Measurements from ENCODE around the gene NXPH2. TPM values are rescaled to one million over a fixed set of nuclear protein-coding genes. Genes with fewer than 3 reads are reported as not detected.
A peak's percentile ranks its signal among the peaks of the same experiment; 100 is the strongest.

Gene NXPH2
- total and polyA plus RNA-seq, 2 of the 13 experiments (the other 11 are each of a cell fraction or from before 2014, with no cell fraction given), result not detected

DNA sequence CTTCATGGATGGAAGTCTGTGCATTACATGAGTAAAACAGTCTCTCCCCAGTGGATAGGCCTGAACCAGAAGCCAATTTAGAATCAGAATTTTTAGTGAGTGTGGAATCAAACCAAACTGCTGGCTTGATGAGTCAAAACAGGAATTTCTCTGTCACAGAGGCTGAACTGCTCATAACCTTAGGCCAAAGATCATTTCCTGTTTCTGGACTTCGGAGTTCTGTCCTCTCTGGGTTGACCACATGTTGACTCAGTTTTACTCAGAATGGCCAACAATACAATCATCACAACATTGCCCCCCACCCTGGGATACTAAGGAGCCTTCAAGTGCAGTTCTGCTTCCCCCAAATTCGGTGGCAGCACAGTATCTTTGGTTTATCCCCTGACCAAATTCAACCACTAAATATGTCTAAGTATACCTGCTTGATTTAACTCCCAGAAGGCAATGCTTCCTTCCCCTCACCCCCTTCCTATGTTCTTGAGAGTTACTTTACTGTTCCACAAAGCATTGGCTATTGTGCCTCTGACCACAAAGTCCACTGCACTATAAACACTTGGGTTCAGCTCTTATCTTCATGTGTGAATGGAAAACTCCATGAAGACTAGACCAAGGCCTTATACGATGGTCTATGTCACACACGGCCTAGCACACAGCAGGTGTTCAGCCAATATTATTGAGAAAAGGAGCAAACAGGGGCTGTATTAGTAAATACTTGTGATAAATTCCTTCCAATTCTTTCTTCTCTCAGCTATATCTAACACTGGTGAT, 67.8 kb downstream of the NXPH2 start (continued):
- TF ChIP-seq, protein P1, sequence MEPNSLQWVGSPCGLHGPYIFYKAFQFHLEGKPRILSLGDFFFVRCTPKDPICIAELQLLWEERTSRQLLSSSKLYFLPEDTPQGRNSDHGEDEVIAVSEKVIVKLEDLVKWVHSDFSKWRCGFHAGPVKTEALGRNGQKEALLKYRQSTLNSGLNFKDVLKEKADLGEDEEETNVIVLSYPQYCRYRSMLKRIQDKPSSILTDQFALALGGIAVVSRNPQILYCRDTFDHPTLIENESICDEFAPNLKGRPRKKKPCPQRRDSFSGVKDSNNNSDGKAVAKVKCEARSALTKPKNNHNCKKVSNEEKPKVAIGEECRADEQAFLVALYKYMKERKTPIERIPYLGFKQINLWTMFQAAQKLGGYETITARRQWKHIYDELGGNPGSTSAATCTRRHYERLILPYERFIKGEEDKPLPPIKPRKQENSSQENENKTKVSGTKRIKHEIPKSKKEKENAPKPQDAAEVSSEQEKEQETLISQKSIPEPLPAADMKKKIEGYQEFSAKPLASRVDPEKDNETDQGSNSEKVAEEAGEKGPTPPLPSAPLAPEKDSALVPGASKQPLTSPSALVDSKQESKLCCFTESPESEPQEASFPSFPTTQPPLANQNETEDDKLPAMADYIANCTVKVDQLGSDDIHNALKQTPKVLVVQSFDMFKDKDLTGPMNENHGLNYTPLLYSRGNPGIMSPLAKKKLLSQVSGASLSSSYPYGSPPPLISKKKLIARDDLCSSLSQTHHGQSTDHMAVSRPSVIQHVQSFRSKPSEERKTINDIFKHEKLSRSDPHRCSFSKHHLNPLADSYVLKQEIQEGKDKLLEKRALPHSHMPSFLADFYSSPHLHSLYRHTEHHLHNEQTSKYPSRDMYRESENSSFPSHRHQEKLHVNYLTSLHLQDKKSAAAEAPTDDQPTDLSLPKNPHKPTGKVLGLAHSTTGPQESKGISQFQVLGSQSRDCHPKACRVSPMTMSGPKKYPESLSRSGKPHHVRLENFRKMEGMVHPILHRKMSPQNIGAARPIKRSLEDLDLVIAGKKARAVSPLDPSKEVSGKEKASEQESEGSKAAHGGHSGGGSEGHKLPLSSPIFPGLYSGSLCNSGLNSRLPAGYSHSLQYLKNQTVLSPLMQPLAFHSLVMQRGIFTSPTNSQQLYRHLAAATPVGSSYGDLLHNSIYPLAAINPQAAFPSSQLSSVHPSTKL (CRISPR knock-in tag; IDR thresholded peaks at IDR 0.05), result peak; percentile 48; the same call in 1 of the 2 replicates
- TF ChIP-seq POLR2AphosphoS5 (IDR thresholded peaks at IDR 0.05; ENCODE audit: low read depth, low read length), result no peak
- TF ChIP-seq ZNF720 (CRISPR knock-in tag; IDR thresholded peaks at IDR 0.05), result no peak
- TF ChIP-seq, protein P2, sequence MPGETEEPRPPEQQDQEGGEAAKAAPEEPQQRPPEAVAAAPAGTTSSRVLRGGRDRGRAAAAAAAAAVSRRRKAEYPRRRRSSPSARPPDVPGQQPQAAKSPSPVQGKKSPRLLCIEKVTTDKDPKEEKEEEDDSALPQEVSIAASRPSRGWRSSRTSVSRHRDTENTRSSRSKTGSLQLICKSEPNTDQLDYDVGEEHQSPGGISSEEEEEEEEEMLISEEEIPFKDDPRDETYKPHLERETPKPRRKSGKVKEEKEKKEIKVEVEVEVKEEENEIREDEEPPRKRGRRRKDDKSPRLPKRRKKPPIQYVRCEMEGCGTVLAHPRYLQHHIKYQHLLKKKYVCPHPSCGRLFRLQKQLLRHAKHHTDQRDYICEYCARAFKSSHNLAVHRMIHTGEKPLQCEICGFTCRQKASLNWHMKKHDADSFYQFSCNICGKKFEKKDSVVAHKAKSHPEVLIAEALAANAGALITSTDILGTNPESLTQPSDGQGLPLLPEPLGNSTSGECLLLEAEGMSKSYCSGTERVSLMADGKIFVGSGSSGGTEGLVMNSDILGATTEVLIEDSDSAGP (CRISPR knock-in tag; IDR thresholded peaks at IDR 0.05; ENCODE audit: borderline replicate concordance), result no peak
- peak; percentile 58; the same call in 1 of the 2 replicates for TF ChIP-seq GABPB1 (CRISPR knock-in tag; IDR thresholded peaks at IDR 0.05)
- no peak for TF ChIP-seq SMYD3 (CRISPR knock-in tag; IDR thresholded peaks at IDR 0.05)
- TF ChIP-seq SAP130 (CRISPR knock-in tag; IDR thresholded peaks at IDR 0.05; ENCODE audit: low read depth), result peak; percentile 29
- TF ChIP-seq, protein P3, sequence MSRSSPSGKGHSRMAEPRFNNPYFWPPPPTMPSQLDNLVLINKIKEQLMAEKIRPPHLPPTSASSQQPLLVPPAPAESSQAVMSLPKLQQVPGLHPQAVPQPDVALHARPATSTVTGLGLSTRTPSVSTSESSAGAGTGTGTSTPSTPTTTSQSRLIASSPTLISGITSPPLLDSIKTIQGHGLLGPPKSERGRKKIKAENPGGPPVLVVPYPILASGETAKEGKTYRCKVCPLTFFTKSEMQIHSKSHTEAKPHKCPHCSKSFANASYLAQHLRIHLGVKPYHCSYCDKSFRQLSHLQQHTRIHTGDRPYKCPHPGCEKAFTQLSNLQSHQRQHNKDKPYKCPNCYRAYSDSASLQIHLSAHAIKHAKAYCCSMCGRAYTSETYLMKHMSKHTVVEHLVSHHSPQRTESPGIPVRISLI (CRISPR knock-in tag; IDR thresholded peaks at IDR 0.05; ENCODE audit: borderline replicate concordance), result no peak
- peak; percentile 3; the same call in 1 of the 2 replicates for TF ChIP-seq ZNF605 (CRISPR knock-in tag; IDR thresholded peaks at IDR 0.05)
- TF ChIP-seq, protein P4, sequence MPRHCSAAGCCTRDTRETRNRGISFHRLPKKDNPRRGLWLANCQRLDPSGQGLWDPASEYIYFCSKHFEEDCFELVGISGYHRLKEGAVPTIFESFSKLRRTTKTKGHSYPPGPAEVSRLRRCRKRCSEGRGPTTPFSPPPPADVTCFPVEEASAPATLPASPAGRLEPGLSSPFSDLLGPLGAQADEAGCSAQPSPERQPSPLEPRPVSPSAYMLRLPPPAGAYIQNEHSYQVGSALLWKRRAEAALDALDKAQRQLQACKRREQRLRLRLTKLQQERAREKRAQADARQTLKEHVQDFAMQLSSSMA (CRISPR knock-in tag; IDR thresholded peaks at IDR 0.05), result no peak
- TF ChIP-seq ZSCAN25 (CRISPR knock-in tag; IDR thresholded peaks at IDR 0.05), result no peak
- TF ChIP-seq, protein P5, sequence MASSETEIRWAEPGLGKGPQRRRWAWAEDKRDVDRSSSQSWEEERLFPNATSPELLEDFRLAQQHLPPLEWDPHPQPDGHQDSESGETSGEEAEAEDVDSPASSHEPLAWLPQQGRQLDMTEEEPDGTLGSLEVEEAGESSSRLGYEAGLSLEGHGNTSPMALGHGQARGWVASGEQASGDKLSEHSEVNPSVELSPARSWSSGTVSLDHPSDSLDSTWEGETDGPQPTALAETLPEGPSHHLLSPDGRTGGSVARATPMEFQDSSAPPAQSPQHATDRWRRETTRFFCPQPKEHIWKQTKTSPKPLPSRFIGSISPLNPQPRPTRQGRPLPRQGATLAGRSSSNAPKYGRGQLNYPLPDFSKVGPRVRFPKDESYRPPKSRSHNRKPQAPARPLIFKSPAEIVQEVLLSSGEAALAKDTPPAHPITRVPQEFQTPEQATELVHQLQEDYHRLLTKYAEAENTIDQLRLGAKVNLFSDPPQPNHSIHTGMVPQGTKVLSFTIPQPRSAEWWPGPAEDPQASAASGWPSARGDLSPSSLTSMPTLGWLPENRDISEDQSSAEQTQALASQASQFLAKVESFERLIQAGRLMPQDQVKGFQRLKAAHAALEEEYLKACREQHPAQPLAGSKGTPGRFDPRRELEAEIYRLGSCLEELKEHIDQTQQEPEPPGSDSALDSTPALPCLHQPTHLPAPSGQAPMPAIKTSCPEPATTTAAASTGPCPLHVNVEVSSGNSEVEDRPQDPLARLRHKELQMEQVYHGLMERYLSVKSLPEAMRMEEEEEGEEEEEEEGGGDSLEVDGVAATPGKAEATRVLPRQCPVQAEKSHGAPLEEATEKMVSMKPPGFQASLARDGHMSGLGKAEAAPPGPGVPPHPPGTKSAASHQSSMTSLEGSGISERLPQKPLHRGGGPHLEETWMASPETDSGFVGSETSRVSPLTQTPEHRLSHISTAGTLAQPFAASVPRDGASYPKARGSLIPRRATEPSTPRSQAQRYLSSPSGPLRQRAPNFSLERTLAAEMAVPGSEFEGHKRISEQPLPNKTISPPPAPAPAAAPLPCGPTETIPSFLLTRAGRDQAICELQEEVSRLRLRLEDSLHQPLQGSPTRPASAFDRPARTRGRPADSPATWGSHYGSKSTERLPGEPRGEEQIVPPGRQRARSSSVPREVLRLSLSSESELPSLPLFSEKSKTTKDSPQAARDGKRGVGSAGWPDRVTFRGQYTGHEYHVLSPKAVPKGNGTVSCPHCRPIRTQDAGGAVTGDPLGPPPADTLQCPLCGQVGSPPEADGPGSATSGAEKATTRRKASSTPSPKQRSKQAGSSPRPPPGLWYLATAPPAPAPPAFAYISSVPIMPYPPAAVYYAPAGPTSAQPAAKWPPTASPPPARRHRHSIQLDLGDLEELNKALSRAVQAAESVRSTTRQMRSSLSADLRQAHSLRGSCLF (CRISPR knock-in tag; IDR thresholded peaks at IDR 0.05; ENCODE audit: borderline replicate concordance), result no peak

All from HepG2 (cell line).